B cell (primary cell): Measurements from ENCODE around the gene FAM47A. TPM values are rescaled to one million over a fixed set of nuclear protein-coding genes. Genes with fewer than 3 reads are reported as not detected.

Experiments
- ATAC-seq: fragments of 200-7000 bp; cut with Tn5 transposase; one replicate; pipeline ENCODE4 v1.10.0; 2021; ENCODE audit warnings: low read depth, mild to moderate bottlenecking, moderate number of reproducible peaks, moderate library complexity
- CTCF ChIA-PET: fragments of 350-600 bp; sonication (Branson Sonifier 250); formaldehyde crosslinking; loops from one replicate; lab custom pipeline; 2021; ENCODE audit warnings: antibody characterized with exemption, inconsistent platforms; lab: Charles Lee
- POLR2A ChIA-PET: fragments of 350-600 bp; sonication (Branson Sonifier 250); formaldehyde crosslinking; loops from one replicate; lab custom pipeline; 2021; ENCODE audit warnings: antibody characterized with exemption; lab: Charles Lee
- DNase-seq: peaks from one replicate; pipeline ENCODE4 v3.0.0; 2013
- H2AFZ ChIP-seq: 2 replicates; pipeline ENCODE4 v1.6.1; 2012; ENCODE audit warnings: mild to moderate bottlenecking, low read depth, low read length; ENCODE audit not compliant: insufficient read depth, poor library complexity, severe bottlenecking
- H3K27ac ChIP-seq, 2 donors: 1 replicate in 1 of 2; 2 replicates in 1 of 2; pipeline ENCODE4 v1.5.1; 2012 to 2013; ENCODE audit warnings: low read length in 2 of 2, mild to moderate bottlenecking in 2 of 2, moderate library complexity in 1 of 2
- H3K27me3 ChIP-seq, 4 experiments: fragments of 200-600 bp in 1 of 4; sonication (generic) in 1 of 4; replicated peaks in 1 of 4; 1 replicate in 2 of 4; 2 replicates in 2 of 4; pipeline versions ENCODE4 v1.6.1 to v1.7.0; 2013 to 2016; ENCODE audit warnings: low read length in 3 of 4, mild to moderate bottlenecking in 2 of 4, mixed read lengths in 1 of 4, moderate library complexity in 1 of 4; ENCODE audit not compliant: insufficient read depth in 4 of 4, control insufficient read depth in 3 of 4; ENCODE audit errors: control extremely low read depth in 1 of 4
- H3K36me3 ChIP-seq, 2 experiments: replicated peaks in 1 of 2; 1 replicate in 1 of 2; 2 replicates in 1 of 2; pipeline versions ENCODE4 v1.6.1 to v1.7.1; 2013; ENCODE audit warnings: low read length in 1 of 2; ENCODE audit not compliant: insufficient read depth in 2 of 2, control insufficient read depth in 1 of 2; ENCODE audit errors: control extremely low read depth in 1 of 2, extremely low read depth in 1 of 2
- H3K4me1 ChIP-seq, 2 donors: fragments of 200-600 bp in 1 of 2; sonication (generic) in 1 of 2; 1 replicate in 1 of 2; 2 replicates in 1 of 2; pipeline versions ENCODE4 v1.5.1 to v1.6.1; 2013 to 2017; ENCODE audit warnings: low read length in 2 of 2; ENCODE audit not compliant: control insufficient read depth in 2 of 2, insufficient read depth in 2 of 2
- H3K4me2 ChIP-seq: replicated peaks from 2 replicates; pipeline ENCODE3; 2012; ENCODE audit warnings: mild to moderate bottlenecking, low read depth, low read length; ENCODE audit not compliant: poor library complexity, severe bottlenecking
- H3K4me3 ChIP-seq, 5 experiments: fragments of 200-600 bp in 1 of 5; sonication (generic) in 1 of 5; 1 replicate in 3 of 5; 2 replicates in 2 of 5; pipeline versions ENCODE4 v1.5.1 to v1.7.0; 2011 to 2016; ENCODE audit warnings: low read length in 4 of 5, mild to moderate bottlenecking in 4 of 5, low read depth in 2 of 5, control low read depth in 1 of 5, moderate library complexity in 1 of 5; ENCODE audit not compliant: insufficient read depth in 1 of 5; ENCODE audit errors: control extremely low read depth in 1 of 5, extremely low read depth in 1 of 5
- H3K79me2 ChIP-seq: fragments of 200-600 bp; sonication (generic); one replicate; pipeline ENCODE4 v1.6.0; 2016; ENCODE audit warnings: low read length; ENCODE audit not compliant: control insufficient read depth, insufficient read depth
- H3K9ac ChIP-seq: fragments of 200-600 bp; sonication (generic); 2 replicates; pipeline ENCODE4 v1.6.1; 2017; ENCODE audit warnings: mild to moderate bottlenecking, low read length, moderate library complexity
- H3K9me3 ChIP-seq, 3 donors: one replicate each; pipeline versions ENCODE4 v1.6.1 to v1.7.1; 2013; ENCODE audit warnings: low read length in 2 of 3; ENCODE audit not compliant: control insufficient read depth in 2 of 3, insufficient read depth in 1 of 3; ENCODE audit errors: control extremely low read depth in 1 of 3
- H4K20me1 ChIP-seq: 2 replicates; pipeline ENCODE4 v1.6.0; 2012; ENCODE audit warnings: mild to moderate bottlenecking, low read length; ENCODE audit not compliant: insufficient read depth, control insufficient read depth, poor library complexity, severe bottlenecking
- H3K27ac Mint-ChIP-seq: one replicate; pipeline ENCODE4 v1.8.0; 2021; ENCODE audit warnings: mixed read lengths
- H3K27me3 Mint-ChIP-seq: one replicate; pipeline ENCODE4 v1.8.0; 2021; ENCODE audit warnings: mixed read lengths
- H3K4me1 Mint-ChIP-seq: one replicate; pipeline ENCODE4 v1.8.0; 2021; ENCODE audit warnings: mixed read lengths
- H3K4me3 Mint-ChIP-seq: one replicate; pipeline ENCODE4 v1.8.0; 2021; ENCODE audit warnings: mixed read lengths
- H3K9me3 Mint-ChIP-seq: one replicate; pipeline ENCODE4 v1.8.0; 2022; ENCODE audit warnings: mixed read lengths; ENCODE audit not compliant: insufficient read depth
- EZH2 ChIP-seq: IDR thresholded peaks from 2 replicates; pipeline ENCODE4 v1.6.1; 2012; ENCODE audit warnings: borderline replicate concordance, low read depth, mild to moderate bottlenecking, moderate library complexity, low read length; ENCODE audit not compliant: insufficient read depth, poor library complexity, severe bottlenecking
- WGBS: methylation state at CpG from one replicate; pipeline ENCODE4 v1.1.5; 2013; ENCODE audit warnings: missing lambda C conversion rate; ENCODE audit not compliant: insufficient coverage; 5-methylcytosine and 5-hydroxymethylcytosine counted together
- intact Hi-C: fragments of 100-400 bp; cut with micrococcal nuclease; formaldehyde crosslinking; loops from one replicate; pipeline ENCODE4 v1.10.0; 2022
- polyA plus RNA-seq: library from polyadenylated mRNA; depleted of rRNA; stranded (reverse); fragments of >200 nt; gene quantifications from 2 replicates; pipeline ENCODE4 v1.2.3, GENCODE V29; 2012
- total RNA-seq, 2 donors: library from RNA; stranded (reverse); fragments of 120-200 nt in 1 of 2; gene quantifications; 1 replicate in 1 of 2; 2 replicates in 1 of 2; pipeline versions ENCODE4 v1.2.3 to v1.2.4, GENCODE V29; 2013 to 2022
- TF ChIP-seq, protein P1 (sequence below): fragments of 200-600 bp; IDR thresholded peaks from one replicate; pipeline ENCODE4 v1.8.0; 2022; ENCODE audit warnings: antibody characterized with exemption, mild to moderate bottlenecking

Gene FAM47A
- total and polyA plus RNA-seq, 2 donors (not counting 1 experiment from before 2014, with no cell fraction given), result not detected

DNA sequence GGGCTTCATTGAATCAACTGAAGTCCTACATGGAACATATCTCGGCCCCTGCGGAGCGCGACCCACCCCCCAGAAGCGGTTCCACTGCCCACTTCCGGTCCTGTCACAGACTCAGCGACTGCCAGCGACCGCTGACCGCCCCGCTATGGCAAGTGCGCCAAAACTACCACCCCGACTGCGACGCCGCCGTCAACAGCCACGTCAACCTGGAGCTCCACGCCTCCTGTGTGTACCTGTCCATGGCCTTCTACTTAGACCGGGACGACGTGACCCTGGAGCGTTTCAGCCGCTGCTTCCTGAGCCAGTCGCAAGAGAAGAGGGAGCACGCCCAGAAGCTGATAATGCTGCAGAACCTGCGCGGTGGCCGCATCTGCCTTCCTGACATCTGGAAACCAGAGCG is 14.8 kb upstream of the FAM47A start:
- peaks cover 3% of the 10 kb centered on the region for H3K9me3 Mint-ChIP-seq
- Histone ChIP-seq H3K4me1 (no peaks in the 10 kb centered on the region), H4K20me1 (no peaks in the 10 kb centered on the region), H3K9me3 (peaks cover 0 to 11% (median 0%) of the 10 kb centered on the region in 3 donors), H3K36me3 (no peaks in the 10 kb centered on the region), H3K9ac (no peak overlapping the region), H3K27ac (no peak overlapping the region), H3K4me2 (no peak overlapping the region), H3K27me3 (no peaks in the 10 kb centered on the region), H2AFZ (no peak overlapping the region), H3K4me3 (no peak overlapping the region), H3K79me2 (no peaks in the 10 kb centered on the region)
- intact Hi-C loops, result no loop called here
- WGBS, result 95% methylated on average over 22 of the region's 30 CpGs
- H3K27ac Mint-ChIP-seq, result no peak overlapping the region
- ChIA-PET CTCF (no interaction called here), POLR2A (no interaction called here)
- TF ChIP-seq, protein P1, sequence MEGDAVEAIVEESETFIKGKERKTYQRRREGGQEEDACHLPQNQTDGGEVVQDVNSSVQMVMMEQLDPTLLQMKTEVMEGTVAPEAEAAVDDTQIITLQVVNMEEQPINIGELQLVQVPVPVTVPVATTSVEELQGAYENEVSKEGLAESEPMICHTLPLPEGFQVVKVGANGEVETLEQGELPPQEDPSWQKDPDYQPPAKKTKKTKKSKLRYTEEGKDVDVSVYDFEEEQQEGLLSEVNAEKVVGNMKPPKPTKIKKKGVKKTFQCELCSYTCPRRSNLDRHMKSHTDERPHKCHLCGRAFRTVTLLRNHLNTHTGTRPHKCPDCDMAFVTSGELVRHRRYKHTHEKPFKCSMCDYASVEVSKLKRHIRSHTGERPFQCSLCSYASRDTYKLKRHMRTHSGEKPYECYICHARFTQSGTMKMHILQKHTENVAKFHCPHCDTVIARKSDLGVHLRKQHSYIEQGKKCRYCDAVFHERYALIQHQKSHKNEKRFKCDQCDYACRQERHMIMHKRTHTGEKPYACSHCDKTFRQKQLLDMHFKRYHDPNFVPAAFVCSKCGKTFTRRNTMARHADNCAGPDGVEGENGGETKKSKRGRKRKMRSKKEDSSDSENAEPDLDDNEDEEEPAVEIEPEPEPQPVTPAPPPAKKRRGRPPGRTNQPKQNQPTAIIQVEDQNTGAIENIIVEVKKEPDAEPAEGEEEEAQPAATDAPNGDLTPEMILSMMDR, result no peak
- TF ChIP-seq EZH2, result no peak
- ATAC-seq (no peak), DNase-seq (no peak)
- no peaks in the 10 kb centered on the region for H3K27me3 Mint-ChIP-seq
- no peak overlapping the region for H3K4me3 Mint-ChIP-seq
- H3K4me1 Mint-ChIP-seq, result no peaks in the 10 kb centered on the region

DNA sequence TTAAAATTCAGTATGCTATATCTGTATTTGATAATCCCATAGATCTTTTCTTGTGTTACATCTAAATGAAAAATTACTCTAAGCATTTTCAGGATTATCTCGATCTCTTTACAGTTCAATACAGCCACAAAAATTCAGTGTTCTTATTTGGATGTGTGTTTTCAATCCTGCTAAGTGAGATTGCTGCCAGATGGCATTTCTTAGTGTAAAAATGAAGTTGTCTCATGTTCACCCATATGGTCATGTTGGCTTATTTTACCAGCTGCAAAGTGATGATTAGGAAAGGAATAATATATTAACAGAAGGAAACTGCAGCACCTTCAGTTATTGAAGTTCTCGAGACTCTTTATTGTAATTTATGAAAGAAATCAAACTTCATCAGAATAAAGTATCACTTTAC is 12.1 kb upstream of the FAM47A start:
- no peak overlapping the region for H3K27ac Mint-ChIP-seq
- Histone ChIP-seq H3K9me3 (peaks cover 0 to 11% (median 0%) of the 10 kb centered on the region in 3 donors), H3K4me3 (no peak overlapping the region), H3K79me2 (no peaks in the 10 kb centered on the region), H4K20me1 (no peaks in the 10 kb centered on the region), H3K27ac (no peak overlapping the region), H3K4me1 (no peaks in the 10 kb centered on the region), H3K9ac (no peak overlapping the region), H3K27me3 (no peaks in the 10 kb centered on the region), H3K4me2 (no peak overlapping the region), H3K36me3 (no peaks in the 10 kb centered on the region), H2AFZ (no peak overlapping the region)
- TF ChIP-seq EZH2, result no peak
- TF ChIP-seq, protein P1, result no peak
- no peak overlapping the region for H3K4me3 Mint-ChIP-seq
- H3K4me1 Mint-ChIP-seq, result no peaks in the 10 kb centered on the region
- ChIA-PET POLR2A (no interaction called here), CTCF (no interaction called here)
- peaks cover 3% of the 10 kb centered on the region for H3K9me3 Mint-ChIP-seq
- DNase-seq (no peak), ATAC-seq (no peak)
- intact Hi-C loops, result no loop called here
- H3K27me3 Mint-ChIP-seq, result no peaks in the 10 kb centered on the region
- WGBS, result no CpG with 5 or more reads among the region's 2 CpGs
